Peyer's patch (tissue), 4 donors: ENCODE measurements around the gene ACSF2. TPM values are rescaled to one million over a fixed set of nuclear protein-coding genes. Genes with fewer than 3 reads are reported as not detected.

Experiments
- DNase-seq, 3 donors: peaks; one replicate each; pipeline ENCODE4 v3.0.0-alpha.2; 2017 to 2019
- H3K27ac ChIP-seq, 4 donors: fragments of 200-600 bp; sonication (generic); one replicate each; pipeline ENCODE4 v1.5.1; 2016 to 2019
- H3K27me3 ChIP-seq, 2 donors: fragments of 200-600 bp; sonication (generic); one replicate each; pipeline ENCODE4 v1.5.1; 2019
- H3K36me3 ChIP-seq, 3 donors: fragments of 200-600 bp; sonication (generic); one replicate each; pipeline ENCODE4 v1.5.1; 2016 to 2019
- H3K4me1 ChIP-seq, 4 donors: fragments of 200-600 bp; sonication (generic); one replicate each; pipeline ENCODE4 v1.5.1; 2016 to 2019
- H3K4me3 ChIP-seq, 4 donors: fragments of 200-600 bp; sonication (generic); 1 replicate in 3 of 4; 2 replicates in 1 of 4; pipeline ENCODE4 v1.5.1; 2016 to 2019; ENCODE audit warnings: mild to moderate bottlenecking in 1 of 4
- H3K9me3 ChIP-seq, 4 donors: fragments of 200-600 bp; sonication (generic); one replicate each; pipeline ENCODE4 v1.5.1; 2016 to 2019; ENCODE audit warnings: mild to moderate bottlenecking in 1 of 4
- POLR2A ChIP-seq, 2 donors: fragments of 450-650 bp; IDR thresholded peaks; one replicate each; pipeline ENCODE4 v1.5.1; 2017; ENCODE audit warnings: antibody characterized with exemption in 2 of 2, mild to moderate bottlenecking in 2 of 2, moderate library complexity in 2 of 2
- total RNA-seq, 4 donors: library from RNA; depleted of rRNA; stranded (reverse); fragments of >200 nt; gene quantifications; one replicate each; pipeline ENCODE4 v1.1.0, GENCODE V29; 2016
- TF ChIP-seq, protein P1 (sequence below), 6 experiments: fragments of 450-650 bp in 4 of 6; fragments of 200-600 bp in 2 of 6; sonication (generic) in 1 of 6; IDR thresholded peaks; one replicate each; pipeline ENCODE4 v1.5.1; 2017 to 2019; ENCODE audit warnings: antibody characterized with exemption in 6 of 6, mild to moderate bottlenecking in 3 of 6, moderate library complexity in 1 of 6

The ACSF2 gene
- total RNA-seq, 4 donors from 2014 or later, result 143 to 278 (median 189) TPM

DNA sequence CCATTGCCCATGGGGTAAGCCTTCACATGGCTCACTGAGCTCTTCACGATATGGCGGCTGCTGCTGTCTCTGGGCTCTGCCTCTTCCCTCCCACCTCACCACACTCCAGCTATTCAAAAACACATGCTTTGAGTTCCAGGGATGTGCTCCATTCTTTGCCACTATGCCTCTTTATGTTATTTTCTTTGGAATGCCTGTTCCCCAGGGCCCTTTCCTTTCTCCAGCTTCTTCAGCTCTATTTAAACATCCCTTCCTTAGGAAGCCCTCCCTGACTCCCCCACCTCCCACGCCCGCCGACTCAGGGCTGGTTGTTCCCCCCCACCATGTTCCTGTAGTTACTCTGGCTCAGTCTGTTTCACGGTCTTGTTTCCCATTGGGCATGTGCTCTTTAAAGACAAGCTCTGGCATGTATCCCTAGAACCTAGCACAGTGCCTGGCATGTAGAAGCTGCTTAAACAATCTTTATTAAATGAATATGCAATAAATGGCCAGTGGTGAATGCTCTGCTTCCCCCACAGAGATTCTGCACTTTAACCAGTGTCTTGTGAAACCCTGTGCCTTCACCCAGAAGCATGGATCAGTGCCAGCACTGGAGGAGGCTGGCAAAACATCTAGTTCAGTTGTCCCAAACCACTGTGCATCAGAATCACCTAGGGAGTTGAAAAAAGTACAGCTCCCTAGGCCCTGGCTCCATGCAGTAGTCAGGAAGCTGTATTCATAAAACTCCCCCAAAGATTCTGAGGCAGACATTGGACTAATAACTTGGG, 89.1 kb downstream of the ACSF2 start:
- no peak for TF ChIP-seq POLR2A (IDR thresholded peaks at IDR 0.05)
- TF ChIP-seq, protein P1, sequence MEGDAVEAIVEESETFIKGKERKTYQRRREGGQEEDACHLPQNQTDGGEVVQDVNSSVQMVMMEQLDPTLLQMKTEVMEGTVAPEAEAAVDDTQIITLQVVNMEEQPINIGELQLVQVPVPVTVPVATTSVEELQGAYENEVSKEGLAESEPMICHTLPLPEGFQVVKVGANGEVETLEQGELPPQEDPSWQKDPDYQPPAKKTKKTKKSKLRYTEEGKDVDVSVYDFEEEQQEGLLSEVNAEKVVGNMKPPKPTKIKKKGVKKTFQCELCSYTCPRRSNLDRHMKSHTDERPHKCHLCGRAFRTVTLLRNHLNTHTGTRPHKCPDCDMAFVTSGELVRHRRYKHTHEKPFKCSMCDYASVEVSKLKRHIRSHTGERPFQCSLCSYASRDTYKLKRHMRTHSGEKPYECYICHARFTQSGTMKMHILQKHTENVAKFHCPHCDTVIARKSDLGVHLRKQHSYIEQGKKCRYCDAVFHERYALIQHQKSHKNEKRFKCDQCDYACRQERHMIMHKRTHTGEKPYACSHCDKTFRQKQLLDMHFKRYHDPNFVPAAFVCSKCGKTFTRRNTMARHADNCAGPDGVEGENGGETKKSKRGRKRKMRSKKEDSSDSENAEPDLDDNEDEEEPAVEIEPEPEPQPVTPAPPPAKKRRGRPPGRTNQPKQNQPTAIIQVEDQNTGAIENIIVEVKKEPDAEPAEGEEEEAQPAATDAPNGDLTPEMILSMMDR (IDR thresholded peaks at IDR 0.05), result no peak
- Histone ChIP-seq H3K27me3 (no peaks in the 10 kb centered on the region), H3K36me3 (no peaks in the 10 kb centered on the region), H3K4me1 (peaks cover 0 to 11% (median 0%) of the 10 kb centered on the region in 4 donors), H3K9me3 (no peaks in the 10 kb centered on the region), H3K27ac (no peak overlapping the region), H3K4me3 (no peak overlapping the region)
- DNase-seq, result peak in 1 of 3 donors; percentile 30

- Histone ChIP-seq H3K4me3 (no peak overlapping the region), H3K9me3 (no peaks in the 10 kb centered on the region), H3K4me1 (peaks cover 0 to 9% (median 0%) of the 10 kb centered on the region in 4 donors), H3K36me3 (no peaks in the 10 kb centered on the region), H3K27ac (no peak overlapping the region), H3K27me3 (no peaks in the 10 kb centered on the region)
- DNase-seq, result no peak
- no peak for TF ChIP-seq POLR2A (IDR thresholded peaks at IDR 0.05)
- TF ChIP-seq, protein P1 (IDR thresholded peaks at IDR 0.05), result no peak
Measured at GRCh38 chr17:50517011-50517410, 91.0 kb downstream of the ACSF2 start.

- Histone ChIP-seq H3K4me1 (peaks cover 0 to 1% (median 0%) of the 10 kb centered on the region in 4 donors), H3K36me3 (no peaks in the 10 kb centered on the region), H3K27ac (no peak overlapping the region), H3K9me3 (no peaks in the 10 kb centered on the region), H3K4me3 (no peak overlapping the region), H3K27me3 (no peaks in the 10 kb centered on the region)
- DNase-seq, result no peak
- TF ChIP-seq, protein P1 (IDR thresholded peaks at IDR 0.05), result no peak
- TF ChIP-seq POLR2A (IDR thresholded peaks at IDR 0.05), result no peak
Measured at GRCh38 chr17:50517504-50518383, 91.7 kb downstream of the ACSF2 start.

GRCh38 chr17:50518384-50519023, 92.5 kb downstream of the ACSF2 start:
- DNase-seq, result no peak
- no peaks in the 10 kb centered on the region for H3K9me3 ChIP-seq
- TF ChIP-seq, protein P1 (IDR thresholded peaks at IDR 0.05), result no peak
- TF ChIP-seq POLR2A (IDR thresholded peaks at IDR 0.05), result no peak
- H3K4me3 ChIP-seq, result no peak overlapping the region
- no peaks in the 10 kb centered on the region for H3K27me3 ChIP-seq
- no peaks in the 10 kb centered on the region for H3K4me1 ChIP-seq
- H3K27ac ChIP-seq, result no peak overlapping the region
- H3K36me3 ChIP-seq, result no peaks in the 10 kb centered on the region

DNA sequence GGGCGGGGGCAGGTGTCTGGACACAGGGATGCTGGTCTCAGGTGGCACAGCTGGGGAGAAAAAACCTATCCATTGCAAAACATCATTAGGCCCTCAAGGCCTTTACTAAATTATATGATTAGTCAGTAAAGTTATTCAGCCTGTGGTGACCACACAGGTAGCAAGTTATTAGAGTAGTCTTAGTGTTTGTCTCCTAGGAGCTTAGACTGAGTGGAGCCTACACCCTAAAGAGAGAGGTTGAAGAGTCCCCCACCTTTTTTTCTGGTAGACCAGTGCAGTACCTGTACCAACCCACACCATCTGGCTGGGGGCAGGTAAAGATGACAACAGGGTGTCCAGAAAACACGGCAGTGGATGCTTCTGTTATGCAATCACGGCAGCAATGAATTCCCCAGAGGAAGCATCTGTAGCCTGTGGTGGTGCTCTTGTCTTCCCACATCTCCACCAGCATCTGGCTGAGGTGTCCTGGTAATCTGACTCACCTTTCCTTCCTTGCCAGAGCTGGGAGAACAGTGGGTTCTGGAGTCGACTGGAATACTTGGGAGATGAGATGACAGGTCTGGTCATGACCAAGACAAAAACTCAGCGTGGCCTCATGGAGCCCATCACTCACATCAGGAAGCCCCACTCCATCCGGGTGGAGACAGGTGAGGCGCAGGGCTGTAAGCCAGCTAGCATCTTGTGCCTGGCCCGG, 93.3 kb downstream of the ACSF2 start:
- Histone ChIP-seq H3K27ac (no peak overlapping the region), H3K36me3 (no peaks in the 10 kb centered on the region), H3K27me3 (no peaks in the 10 kb centered on the region), H3K4me1 (no peaks in the 10 kb centered on the region), H3K4me3 (no peak overlapping the region), H3K9me3 (no peaks in the 10 kb centered on the region)
- TF ChIP-seq, protein P1 (IDR thresholded peaks at IDR 0.05), result no peak
- TF ChIP-seq POLR2A (IDR thresholded peaks at IDR 0.05), result no peak
- DNase-seq, result no peak
